Endothelial cell of umbilical vein (primary cell): ENCODE data around the gene MAP4K4. TPM values are rescaled to one million over a fixed set of nuclear protein-coding genes. Genes with fewer than 3 reads are reported as not detected.

Experiments
- BruUV-seq: library from RNA; stranded (reverse); fragments of 400-500 nt; replicated peaks from 2 replicates; lab custom pipeline; 2021; lab: Mats Ljungman, UMichigan
- CTCF ChIA-PET: fragments of 300-600, 350-600 bp; sonication (Branson Sonifier 250); formaldehyde crosslinking; loops from one replicate; lab custom pipeline; 2021; ENCODE audit warnings: antibody characterized with exemption, inconsistent platforms; lab: Charles Lee
- POLR2A ChIA-PET: fragments of 300-600, 350-600 bp; sonication (Branson Sonifier 250); formaldehyde crosslinking; loops from one replicate; lab custom pipeline; 2021; ENCODE audit warnings: antibody characterized with exemption, inconsistent platforms; lab: Charles Lee
- DNase-seq: peaks from one replicate; pipeline ENCODE4 v3.0.0-alpha.2; 2011; ENCODE audit warnings: low read depth, low spot score
- FAIRE-seq: peaks from 2 replicates; lab custom pipeline; 2011; peaks lifted over from hg19 to GRCh38; lab: Jason Lieb, UNC
- H2AFZ ChIP-seq: 2 replicates; pipeline ENCODE4 v1.6.0; 2012; ENCODE audit warnings: low read depth, low read length, control low read depth, inconsistent platforms
- H3K27ac ChIP-seq: 2 replicates; pipeline ENCODE4 v1.5.1; 2011; ENCODE audit warnings: low read depth, mild to moderate bottlenecking, control low read depth, low read length, moderate library complexity; ENCODE audit not compliant: insufficient read depth
- H3K27me3 ChIP-seq, 2 experiments: 2 replicates each; pipeline versions ENCODE4 v1.6.0 to v1.6.1; 2011; ENCODE audit warnings: low read length in 2 of 2, mixed read lengths in 1 of 2; ENCODE audit not compliant: control insufficient read depth in 2 of 2, insufficient read depth in 2 of 2
- H3K36me3 ChIP-seq, 2 experiments: 2 replicates in 1 of 2; 3 replicates in 1 of 2; pipeline ENCODE4 v1.5.1; 2011; ENCODE audit warnings: low read length in 2 of 2, mild to moderate bottlenecking in 1 of 2, moderate library complexity in 1 of 2; ENCODE audit not compliant: control insufficient read depth in 2 of 2, insufficient read depth in 2 of 2; ENCODE audit errors: extremely low read depth in 1 of 2
- H3K4me1 ChIP-seq: 3 replicates; pipeline ENCODE4 v1.5.1; 2011; ENCODE audit warnings: mild to moderate bottlenecking, low read length; ENCODE audit not compliant: control insufficient read depth, insufficient read depth; ENCODE audit errors: extremely low read depth
- H3K4me2 ChIP-seq: 2 replicates; pipeline ENCODE4 v1.6.1; 2011; ENCODE audit warnings: low read length, control low read depth, mixed read lengths; ENCODE audit not compliant: insufficient read depth
- H3K4me3 ChIP-seq, 3 experiments: fragments of 200-600 bp in 1 of 3; sonication (generic), shearing (Covaris generic) in 1 of 3; replicated peaks in 1 of 3; 2 replicates each; pipeline ENCODE4 v1.5.1; 2011 to 2016; ENCODE audit warnings: control low read depth in 3 of 3, low read length in 3 of 3, mild to moderate bottlenecking in 2 of 3, inconsistent platforms in 1 of 3, low read depth in 1 of 3, moderate library complexity in 1 of 3; ENCODE audit not compliant: insufficient read depth in 1 of 3
- H3K79me2 ChIP-seq: 2 replicates; pipeline ENCODE4 v1.6.0; 2012; ENCODE audit warnings: low read length, inconsistent platforms; ENCODE audit not compliant: control insufficient read depth, insufficient read depth
- H3K9ac ChIP-seq: replicated peaks from 2 replicates; pipeline ENCODE3; 2011; ENCODE audit warnings: low read length, control low read depth; ENCODE audit not compliant: insufficient read depth; ENCODE audit errors: extremely low read depth
- H3K9me1 ChIP-seq: replicated peaks from 3 replicates; pipeline ENCODE4 v1.6.0; 2011; ENCODE audit warnings: mild to moderate bottlenecking, low read length; ENCODE audit not compliant: control insufficient read depth, insufficient read depth; ENCODE audit errors: extremely low read depth
- H3K9me3 ChIP-seq: replicated peaks from 2 replicates; pipeline ENCODE4 v1.5.1; 2012; ENCODE audit warnings: low read length, inconsistent platforms; ENCODE audit not compliant: control insufficient read depth, insufficient read depth
- H4K20me1 ChIP-seq: replicated peaks from 2 replicates; pipeline ENCODE3; 2011; ENCODE audit warnings: mild to moderate bottlenecking, low read length; ENCODE audit not compliant: control insufficient read depth, insufficient read depth; ENCODE audit errors: extremely low read depth
- EZH2 ChIP-seq: IDR thresholded peaks from 2 replicates; pipeline ENCODE4 v1.6.1; 2012; ENCODE audit warnings: borderline replicate concordance, low read depth, mild to moderate bottlenecking, moderate library complexity, low read length, inconsistent platforms; ENCODE audit not compliant: severe bottlenecking
- FOS ChIP-seq: IDR thresholded peaks from 2 replicates; pipeline ENCODE4 v1.6.1; 2011; ENCODE audit warnings: mild to moderate bottlenecking, low read length, moderate library complexity, borderline replicate concordance; ENCODE audit not compliant: insufficient read depth
- GATA2 ChIP-seq: IDR thresholded peaks from 2 replicates; pipeline ENCODE4 v1.7.0; 2011; ENCODE audit warnings: low read depth, mild to moderate bottlenecking, moderate library complexity, mixed read lengths, low read length; ENCODE audit not compliant: insufficient read length, insufficient read depth
- JUN ChIP-seq: IDR thresholded peaks from 2 replicates; pipeline ENCODE4 v1.6.1; 2011; ENCODE audit warnings: borderline replicate concordance, low read depth; ENCODE audit not compliant: insufficient read length, insufficient read depth
- MYC ChIP-seq: IDR thresholded peaks from one replicate; pipeline ENCODE4 v1.6.1; 2011; ENCODE audit warnings: mild to moderate bottlenecking, low read depth, low read length
- POLR2A ChIP-seq: IDR thresholded peaks from 2 replicates; pipeline ENCODE4 v1.6.1; 2012; ENCODE audit warnings: low read depth, mild to moderate bottlenecking, control low read depth, low read length
- POLR2AphosphoS5 ChIP-seq: IDR thresholded peaks from 2 replicates; pipeline ENCODE4 v1.6.1; 2012; ENCODE audit warnings: low read depth, mild to moderate bottlenecking, control low read depth, low read length, moderate library complexity; ENCODE audit not compliant: insufficient read depth
- dilution Hi-C: fragments of 300-500 bp; cut with MboI; formaldehyde crosslinking; loops from one replicate; pipeline ENCODE4 v1.15.0; 2019; ENCODE audit warnings: low sequenced_read_pairs; ENCODE audit not compliant: extremely low pct_ligation_motif_present
- intact Hi-C: fragments of 100-400 bp; cut with micrococcal nuclease; formaldehyde crosslinking; loops from one replicate; pipeline ENCODE4 v1.10.0; 2022
- polyA plus RNA-seq, 4 experiments: library from polyadenylated mRNA; depleted of rRNA in 3 of 4; stranded (reverse) in 3 of 4; unstranded in 1 of 4; fragments of >200 nt; gene quantifications; 2 replicates each; pipeline versions ENCODE4 v1.2.1 to v1.2.3, GENCODE V29; 2011 to 2012; ENCODE audit warnings: missing spikeins in 1 of 4
- total RNA-seq: library from RNA; stranded (reverse); gene quantifications from 2 replicates; pipeline ENCODE4 v1.2.3, GENCODE V29; 2021
- TF ChIP-seq, protein P1 (sequence below), 2 donors: IDR thresholded peaks; 1 replicate in 1 of 2; 2 replicates in 1 of 2; pipeline ENCODE4 v1.5.1; 2011; ENCODE audit warnings: low read length in 2 of 2, mild to moderate bottlenecking in 2 of 2, moderate library complexity in 2 of 2, control low read depth in 1 of 2, inconsistent platforms in 1 of 2, low read depth in 1 of 2; ENCODE audit not compliant: insufficient read depth in 1 of 2; ENCODE audit errors: extremely low read depth in 1 of 2
- TF ChIP-seq, protein P2 (sequence below): IDR thresholded peaks from 2 replicates; pipeline ENCODE4 v1.6.1; 2011; ENCODE audit not compliant: insufficient read depth, insufficient read length

MAP4K4 gene
- total and polyA plus RNA-seq, 2 donors (not counting 3 experiments of a cell fraction or from before 2014, with no cell fraction given), result 79.4 to 269 TPM

DNA sequence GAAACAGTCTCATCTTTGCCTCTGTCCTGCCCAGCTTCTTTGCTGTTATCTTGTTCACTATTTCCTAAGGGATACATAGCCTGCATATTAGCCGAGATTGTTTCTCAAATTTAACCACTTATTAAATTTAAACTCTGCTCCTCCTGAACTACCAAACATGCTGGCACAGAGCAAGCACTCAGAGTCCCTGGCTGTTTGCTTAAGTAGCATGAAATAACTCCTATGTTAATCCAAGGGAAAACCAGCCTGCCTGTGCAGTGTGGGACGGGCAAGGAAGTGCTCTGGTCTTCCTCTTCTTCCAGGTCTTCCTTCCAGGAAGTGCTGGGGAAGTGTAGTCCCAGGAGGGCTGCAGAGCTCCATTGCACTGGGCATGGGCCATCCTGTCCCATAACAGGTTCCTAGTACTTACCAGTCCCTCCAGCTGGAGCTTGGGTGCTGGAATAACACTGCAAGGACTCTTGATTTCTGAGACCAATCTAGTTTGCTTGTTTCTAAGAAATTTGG lies 198.4 kb downstream of the MAP4K4 start:
- no peaks in the 10 kb centered on the region for H4K20me1 ChIP-seq
- FAIRE-seq (no peak), DNase-seq (no peak)
- H3K27me3 ChIP-seq, result no peaks in the 10 kb centered on the region
- H3K36me3 ChIP-seq, result peaks cover 13 to 15% of the 10 kb centered on the region in 2 experiments
- H3K27ac ChIP-seq, result no peak overlapping the region
- H3K4me3 ChIP-seq, result no peak overlapping the region
- H3K4me1 ChIP-seq, result no peaks in the 10 kb centered on the region
- ChIA-PET CTCF (interaction anchor here (1.4 to 2.2 kb wide), 4 partner anchors 9 to 547 kb away, joined by 3 to 14 read pairs (median 4); no protein-coding TSS in a partner anchor), POLR2A (no interaction called here)
- no peaks in the 10 kb centered on the region for H3K9me1 ChIP-seq
- TF ChIP-seq FOS (no peak), POLR2AphosphoS5 (no peak), EZH2 (no peak), JUN (no peak), POLR2A (no peak), GATA2 (no peak), MYC (no peak)
- TF ChIP-seq, protein P1, sequence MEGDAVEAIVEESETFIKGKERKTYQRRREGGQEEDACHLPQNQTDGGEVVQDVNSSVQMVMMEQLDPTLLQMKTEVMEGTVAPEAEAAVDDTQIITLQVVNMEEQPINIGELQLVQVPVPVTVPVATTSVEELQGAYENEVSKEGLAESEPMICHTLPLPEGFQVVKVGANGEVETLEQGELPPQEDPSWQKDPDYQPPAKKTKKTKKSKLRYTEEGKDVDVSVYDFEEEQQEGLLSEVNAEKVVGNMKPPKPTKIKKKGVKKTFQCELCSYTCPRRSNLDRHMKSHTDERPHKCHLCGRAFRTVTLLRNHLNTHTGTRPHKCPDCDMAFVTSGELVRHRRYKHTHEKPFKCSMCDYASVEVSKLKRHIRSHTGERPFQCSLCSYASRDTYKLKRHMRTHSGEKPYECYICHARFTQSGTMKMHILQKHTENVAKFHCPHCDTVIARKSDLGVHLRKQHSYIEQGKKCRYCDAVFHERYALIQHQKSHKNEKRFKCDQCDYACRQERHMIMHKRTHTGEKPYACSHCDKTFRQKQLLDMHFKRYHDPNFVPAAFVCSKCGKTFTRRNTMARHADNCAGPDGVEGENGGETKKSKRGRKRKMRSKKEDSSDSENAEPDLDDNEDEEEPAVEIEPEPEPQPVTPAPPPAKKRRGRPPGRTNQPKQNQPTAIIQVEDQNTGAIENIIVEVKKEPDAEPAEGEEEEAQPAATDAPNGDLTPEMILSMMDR (IDR thresholded peaks at IDR 0.05; ENCODE audit: extremely low read depth in 1 of 2, insufficient read depth in 1 of 2, low read depth in 1 of 2, low read length in 2 of 2), result no peak
- TF ChIP-seq, protein P2, sequence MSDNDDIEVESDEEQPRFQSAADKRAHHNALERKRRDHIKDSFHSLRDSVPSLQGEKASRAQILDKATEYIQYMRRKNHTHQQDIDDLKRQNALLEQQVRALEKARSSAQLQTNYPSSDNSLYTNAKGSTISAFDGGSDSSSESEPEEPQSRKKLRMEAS, result no peak
- BruUV-seq, result no TSS peak
- H2AFZ ChIP-seq, result no peak overlapping the region
- no peak overlapping the region for H3K9ac ChIP-seq
- no peaks in the 10 kb centered on the region for H3K9me3 ChIP-seq
- dilution Hi-C loops, result no loop called here
- intact Hi-C loops, result no loop called here
- H3K79me2 ChIP-seq, result no peaks in the 10 kb centered on the region
- no peak overlapping the region for H3K4me2 ChIP-seq
